Motor neuron (in vitro differentiated cells): ENCODE measurements around the gene DDX51. TPM values are rescaled to one million over a fixed set of nuclear protein-coding genes. Genes with fewer than 3 reads are reported as not detected.

Experiments used
- ATAC-seq, 8 experiments: fragments of 200-7000 bp; cut with Tn5 transposase; replicated peaks in 6 of 8; 2 replicates each; pipeline ENCODE4 v1.8.0; 2021; ENCODE audit warnings: mild to moderate bottlenecking in 8 of 8, moderate library complexity in 8 of 8
- H3K27ac ChIP-seq, 2 donors: fragments of 250-450 bp; sonication (Bioruptor Pico); 2 replicates each; pipeline ENCODE4 v1.9.0; 2021; ENCODE audit warnings: antibody characterized with exemption in 2 of 2, mild to moderate bottlenecking in 2 of 2, moderate library complexity in 1 of 2
- H3K4me1 ChIP-seq, 2 donors: fragments of 250-450 bp; sonication (Bioruptor Pico); replicated peaks in 1 of 2; 2 replicates each; pipeline ENCODE4 v1.6.1; 2021; ENCODE audit warnings: antibody characterized with exemption in 2 of 2, mild to moderate bottlenecking in 2 of 2, moderate library complexity in 1 of 2
- H3K4me3 ChIP-seq, 5 donors: fragments of 250-450 bp; sonication (Bioruptor Pico); 2 replicates each; pipeline ENCODE4 v1.9.0; 2021; ENCODE audit warnings: antibody characterized with exemption in 5 of 5, mild to moderate bottlenecking in 5 of 5, moderate library complexity in 4 of 5
- WGBS, 10 experiments: fragments of 450-650 bp; shearing (Covaris generic); methylation state at CpG; one replicate each; pipeline ENCODE4 v1.0.0; 2022; 5-methylcytosine and 5-hydroxymethylcytosine counted together
- in situ Hi-C, 9 experiments: fragments of 400-800 bp; cut with MboI; loops; one replicate each; pipeline ENCODE4 v1.15.0; 2021; ENCODE audit warnings: low sequenced_read_pairs in 9 of 9, low pct_unique_long_range_greater_than_20kb in 2 of 9; ENCODE audit not compliant: unreplicated experiment in 9 of 9
- total RNA-seq, 8 experiments: library from RNA; unstranded; fragments of 300-600 nt; gene quantifications; 2 replicates each; pipeline versions ENCODE4 v1.2.3 to v1.2.4, GENCODE V29; 2022

The DDX51 gene
- total RNA-seq, 8 experiments from 2014 or later, result 4.5 to 27.4 (median 12.7) TPM

GRCh38 chr12:132186208-132186856, 42.2 kb upstream of the DDX51 start:
- H3K4me3 ChIP-seq, result no peak overlapping the region
- WGBS, 10 experiments, result 10 to 73% (median 36%) methylated on average over 2 to 19 of the region's 24 CpGs
- in situ Hi-C loops, result no loop called here

GRCh38 chr12:132185705-132186104, 41.6 kb upstream of the DDX51 start:
- in situ Hi-C loops, result no loop called here
- ATAC-seq, result no peak
- Histone ChIP-seq H3K4me3 (no peak overlapping the region), H3K4me1 (peaks cover 5 to 6% of the 10 kb centered on the region in 2 donors), H3K27ac (no peak overlapping the region)
- 8 to 79% (median 39%) methylated on average over 2 to 14 of the region's 16 CpGs for WGBS, 10 experiments

More at GRCh38 chr12:132186208-132186856, 42.2 kb upstream of the DDX51 start:
- ATAC-seq, result no peak
- peaks cover 5 to 6% of the 10 kb centered on the region in 2 donors for H3K4me1 ChIP-seq
- H3K27ac ChIP-seq, result no peak overlapping the region

GRCh38 chr12:132182711-132183365, 38.7 kb upstream of the DDX51 start:
- Histone ChIP-seq H3K4me3 (no peak overlapping the region), H3K27ac (no peak overlapping the region), H3K4me1 (no peaks in the 10 kb centered on the region)
- in situ Hi-C loops, result no loop called here
- ATAC-seq, result no peak
- 0 to 68% (median 55%) methylated on average over 1 to 8 of the region's 10 CpGs; no CpG with 5 or more reads in 1 of the 10 experiments for WGBS, 10 experiments

GRCh38 chr12:132182206-132182710, 38.1 kb upstream of the DDX51 start:
- in situ Hi-C loops, result no loop called here
- 49 to 93% (median 78%) methylated on average over 6 to 14 of the region's 21 CpGs; no CpG with 5 or more reads in 5 of the 10 experiments for WGBS, 10 experiments
- no peak for ATAC-seq
- no peak overlapping the region for H3K4me3 ChIP-seq
- H3K27ac ChIP-seq, result no peak overlapping the region
- H3K4me1 ChIP-seq, result no peaks in the 10 kb centered on the region

- in situ Hi-C loops, result no loop called here
- no peak overlapping the region for H3K27ac ChIP-seq
- WGBS, 10 experiments, result 100% methylated on average over 2 of the region's 33 CpGs; no CpG with 5 or more reads in 9 of the 10 experiments
- H3K4me1 ChIP-seq, result no peaks in the 10 kb centered on the region
- peak in 1 of 8 experiments; percentile 2 for ATAC-seq
- H3K4me3 ChIP-seq, result no peak overlapping the region
Measured at GRCh38 chr12:132181570-132182200, 37.6 kb upstream of the DDX51 start.

GRCh38 chr12:132180648-132181546, 36.8 kb upstream of the DDX51 start:
- no peak for ATAC-seq
- H3K4me3 ChIP-seq, result no peak overlapping the region
- H3K4me1 ChIP-seq, result peaks cover 0 to 3% of the 10 kb centered on the region in 2 donors
- no peak overlapping the region for H3K27ac ChIP-seq
- WGBS, 10 experiments, result 46 to 90% (median 68%) methylated on average over 2 to 15 of the region's 30 CpGs; no CpG with 5 or more reads in 3 of the 10 experiments
- in situ Hi-C loops, result no loop called here

GRCh38 chr12:132179431-132180362, 35.6 kb upstream of the DDX51 start:
- no peak for ATAC-seq
- WGBS, 10 experiments, result 51 to 67% (median 63%) methylated on average over 8 to 14 of the region's 19 CpGs; no CpG with 5 or more reads in 5 of the 10 experiments
- in situ Hi-C loops, result no loop called here
- no peak overlapping the region for H3K27ac ChIP-seq
- no peak overlapping the region for H3K4me3 ChIP-seq
- peaks cover 0 to 3% of the 10 kb centered on the region in 2 donors for H3K4me1 ChIP-seq

GRCh38 chr12:132178801-132179401, 34.8 kb upstream of the DDX51 start:
- H3K4me1 ChIP-seq, result peaks cover 0 to 3% of the 10 kb centered on the region in 2 donors
- in situ Hi-C loops, result no loop called here

GRCh38 chr12:132178316-132178715, 34.2 kb upstream of the DDX51 start:
- Histone ChIP-seq H3K27ac (no peak overlapping the region), H3K4me1 (peaks cover 0 to 3% of the 10 kb centered on the region in 2 donors), H3K4me3 (no peak overlapping the region)
- no peak for ATAC-seq
- in situ Hi-C loops, result no loop called here
- WGBS, 10 experiments, result no CpG with 5 or more reads among the region's 8 CpGs

More at GRCh38 chr12:132178801-132179401, 34.8 kb upstream of the DDX51 start:
- H3K27ac ChIP-seq, result no peak overlapping the region
- H3K4me3 ChIP-seq, result no peak overlapping the region
- no peak for ATAC-seq
- 25 to 91% (median 46%) methylated on average over 1 to 16 of the region's 39 CpGs; no CpG with 5 or more reads in 1 of the 10 experiments for WGBS, 10 experiments

- Histone ChIP-seq H3K27ac (no peak overlapping the region), H3K4me3 (no peak overlapping the region), H3K4me1 (peaks cover 0 to 3% of the 10 kb centered on the region in 2 donors)
- WGBS, 10 experiments, result 0 to 89% (median 65%) methylated on average over 1 to 7 of the region's 25 CpGs; no CpG with 5 or more reads in 3 of the 10 experiments
- in situ Hi-C loops, result no loop called here
- peak in 5 of 8 experiments; percentile 59 to 80 (median 64) for ATAC-seq
Measured at GRCh38 chr12:132176920-132177551, 32.9 kb upstream of the DDX51 start.

GRCh38 chr12:132176385-132176919, 32.3 kb upstream of the DDX51 start:
- peak in 7 of 8 experiments; percentile 18 to 74 (median 48) for ATAC-seq
- H3K4me1 ChIP-seq, result peaks cover 0 to 3% of the 10 kb centered on the region in 2 donors
- no peak overlapping the region for H3K27ac ChIP-seq
- in situ Hi-C loops, result no loop called here
- no peak overlapping the region for H3K4me3 ChIP-seq
- 44 to 60% (median 57%) methylated on average over 2 to 6 of the region's 19 CpGs; no CpG with 5 or more reads in 6 of the 10 experiments for WGBS, 10 experiments
